Measurements from ENCODE around the gene SCD5.

The SCD5 gene

GRCh38 chr4:82645936-82646565 lies 152.5 kb downstream of the SCD5 start:
- Mint-ChIP-seq H3K27me3 (peaks cover 4% of the 10 kb centered on the region), H3K27ac (no peak overlapping the region), H3K9me3 (no peaks in the 10 kb centered on the region), H3K4me1 (ENCODE audit: low read depth) (peaks cover 16% of the 10 kb centered on the region), H3K36me3 (ENCODE audit: low read depth) (no peaks in the 10 kb centered on the region), H3K4me3 (no peak overlapping the region)
- intact Hi-C loops (cut with micrococcal nuclease) = no loop called here

- peaks cover 4% of the 10 kb centered on the region for H3K27me3 Mint-ChIP-seq
- no peaks in the 10 kb centered on the region for H3K36me3 Mint-ChIP-seq (ENCODE audit: low read depth)
- no peak overlapping the region for H3K27ac Mint-ChIP-seq
- peaks cover 27% of the 10 kb centered on the region for H3K4me1 Mint-ChIP-seq (ENCODE audit: low read depth)
- no peak overlapping the region for H3K4me3 Mint-ChIP-seq
- H3K9me3 Mint-ChIP-seq = no peaks in the 10 kb centered on the region
- intact Hi-C loops (cut with micrococcal nuclease) = no loop called here
These were observed 153.9 kb downstream of the SCD5 start for GRCh38 chr4:82644734-82645126.

GRCh38 chr4:82643994-82644733 lies 154.4 kb downstream of the SCD5 start:
- Mint-ChIP-seq H3K4me3 (no peak overlapping the region), H3K27ac (no peak overlapping the region), H3K9me3 (no peaks in the 10 kb centered on the region), H3K36me3 (ENCODE audit: low read depth) (no peaks in the 10 kb centered on the region), H3K4me1 (ENCODE audit: low read depth) (peaks cover 33% of the 10 kb centered on the region), H3K27me3 (peaks cover 4% of the 10 kb centered on the region)
- intact Hi-C loops (cut with micrococcal nuclease) = no loop called here

- Mint-ChIP-seq H3K36me3 (ENCODE audit: low read depth) (no peaks in the 10 kb centered on the region), H3K4me1 (ENCODE audit: low read depth) (peaks cover 33% of the 10 kb centered on the region), H3K27me3 (peaks cover 4% of the 10 kb centered on the region), H3K9me3 (no peaks in the 10 kb centered on the region), H3K27ac (no peak overlapping the region), H3K4me3 (no peak overlapping the region)
- intact Hi-C loops (cut with micrococcal nuclease) = no loop called here
These were observed 156.3 kb downstream of the SCD5 start for GRCh38 chr4:82642331-82642730.

- no peak overlapping the region for H3K4me3 Mint-ChIP-seq
- peak overlapping the region; percentile 51 for H3K27ac Mint-ChIP-seq
- intact Hi-C loops (cut with micrococcal nuclease) = no loop called here
- no peaks in the 10 kb centered on the region for H3K36me3 Mint-ChIP-seq (ENCODE audit: low read depth)
- peaks cover 4% of the 10 kb centered on the region for H3K27me3 Mint-ChIP-seq
- H3K4me1 Mint-ChIP-seq (ENCODE audit: low read depth) = peaks cover 33% of the 10 kb centered on the region
- no peaks in the 10 kb centered on the region for H3K9me3 Mint-ChIP-seq
These were observed 158.1 kb downstream of the SCD5 start for GRCh38 chr4:82640540-82640939.

GRCh38 chr4:82639971-82640370 lies 158.6 kb downstream of the SCD5 start:
- H3K27me3 Mint-ChIP-seq = peaks cover 2% of the 10 kb centered on the region
- H3K9me3 Mint-ChIP-seq = no peaks in the 10 kb centered on the region
- intact Hi-C loops (cut with micrococcal nuclease) = no loop called here
- peaks cover 33% of the 10 kb centered on the region for H3K4me1 Mint-ChIP-seq (ENCODE audit: low read depth)
- no peak overlapping the region for H3K4me3 Mint-ChIP-seq
- no peaks in the 10 kb centered on the region for H3K36me3 Mint-ChIP-seq (ENCODE audit: low read depth)
- peak overlapping the region; percentile 51 for H3K27ac Mint-ChIP-seq

GRCh38 chr4:82638479-82638878 lies 160.1 kb downstream of the SCD5 start:
- H3K4me3 Mint-ChIP-seq = no peak overlapping the region
- no peaks in the 10 kb centered on the region for H3K9me3 Mint-ChIP-seq
- H3K27ac Mint-ChIP-seq = no peak overlapping the region
- intact Hi-C loops (cut with micrococcal nuclease) = no loop called here
- H3K27me3 Mint-ChIP-seq = no peaks in the 10 kb centered on the region
- peaks cover 33% of the 10 kb centered on the region for H3K4me1 Mint-ChIP-seq (ENCODE audit: low read depth)
- H3K36me3 Mint-ChIP-seq (ENCODE audit: low read depth) = no peaks in the 10 kb centered on the region

GRCh38 chr4:82630079-82630478 lies 168.5 kb downstream of the SCD5 start:
- Mint-ChIP-seq H3K36me3 (ENCODE audit: low read depth) (no peaks in the 10 kb centered on the region), H3K27me3 (no peaks in the 10 kb centered on the region), H3K4me1 (ENCODE audit: low read depth) (no peaks in the 10 kb centered on the region), H3K4me3 (no peak overlapping the region), H3K9me3 (no peaks in the 10 kb centered on the region), H3K27ac (no peak overlapping the region)
- intact Hi-C loops (cut with micrococcal nuclease) = no loop called here

- Mint-ChIP-seq H3K27me3 (no peaks in the 10 kb centered on the region), H3K27ac (no peak overlapping the region), H3K9me3 (no peaks in the 10 kb centered on the region), H3K36me3 (ENCODE audit: low read depth) (no peaks in the 10 kb centered on the region), H3K4me3 (no peak overlapping the region), H3K4me1 (ENCODE audit: low read depth) (no peaks in the 10 kb centered on the region)
- intact Hi-C loops (cut with micrococcal nuclease) = no loop called here
These were observed 169.2 kb downstream of the SCD5 start for GRCh38 chr4:82629238-82630000.

GRCh38 chr4:82626251-82626868 lies 172.2 kb downstream of the SCD5 start:
- intact Hi-C loops (cut with micrococcal nuclease) = no loop called here
- no peak overlapping the region for H3K4me3 Mint-ChIP-seq
- no peak overlapping the region for H3K27ac Mint-ChIP-seq
- no peaks in the 10 kb centered on the region for H3K27me3 Mint-ChIP-seq
- no peaks in the 10 kb centered on the region for H3K36me3 Mint-ChIP-seq (ENCODE audit: low read depth)
- no peaks in the 10 kb centered on the region for H3K9me3 Mint-ChIP-seq
- H3K4me1 Mint-ChIP-seq (ENCODE audit: low read depth) = no peaks in the 10 kb centered on the region

GRCh38 chr4:82624819-82625218 lies 173.8 kb downstream of the SCD5 start:
- intact Hi-C loops (cut with micrococcal nuclease) = no loop called here
- Mint-ChIP-seq H3K4me3 (no peak overlapping the region), H3K36me3 (ENCODE audit: low read depth) (no peaks in the 10 kb centered on the region), H3K9me3 (no peaks in the 10 kb centered on the region), H3K27me3 (no peaks in the 10 kb centered on the region), H3K27ac (no peak overlapping the region), H3K4me1 (ENCODE audit: low read depth) (no peaks in the 10 kb centered on the region)

- Mint-ChIP-seq H3K4me3 (no peak overlapping the region), H3K9me3 (no peaks in the 10 kb centered on the region), H3K27ac (no peak overlapping the region), H3K36me3 (ENCODE audit: low read depth) (no peaks in the 10 kb centered on the region), H3K4me1 (ENCODE audit: low read depth) (no peaks in the 10 kb centered on the region), H3K27me3 (no peaks in the 10 kb centered on the region)
- intact Hi-C loops (cut with micrococcal nuclease) = no loop called here
These were observed 175.4 kb downstream of the SCD5 start for GRCh38 chr4:82623121-82623683.

GRCh38 chr4:82621251-82621650 lies 177.3 kb downstream of the SCD5 start:
- intact Hi-C loops (cut with micrococcal nuclease) = no loop called here
- H3K27me3 Mint-ChIP-seq = no peaks in the 10 kb centered on the region
- H3K4me3 Mint-ChIP-seq = no peak overlapping the region
- no peak overlapping the region for H3K27ac Mint-ChIP-seq
- no peaks in the 10 kb centered on the region for H3K4me1 Mint-ChIP-seq (ENCODE audit: low read depth)
- H3K9me3 Mint-ChIP-seq = no peaks in the 10 kb centered on the region
- H3K36me3 Mint-ChIP-seq (ENCODE audit: low read depth) = no peaks in the 10 kb centered on the region
